ENCODE results near the gene FIG4.
"Not testable (repeated sequence)": the region's sequence is repeated elsewhere in the genome, so short reads cannot be mapped to it uniquely, and the experiment has no call there.

The FIG4 gene

DNA sequence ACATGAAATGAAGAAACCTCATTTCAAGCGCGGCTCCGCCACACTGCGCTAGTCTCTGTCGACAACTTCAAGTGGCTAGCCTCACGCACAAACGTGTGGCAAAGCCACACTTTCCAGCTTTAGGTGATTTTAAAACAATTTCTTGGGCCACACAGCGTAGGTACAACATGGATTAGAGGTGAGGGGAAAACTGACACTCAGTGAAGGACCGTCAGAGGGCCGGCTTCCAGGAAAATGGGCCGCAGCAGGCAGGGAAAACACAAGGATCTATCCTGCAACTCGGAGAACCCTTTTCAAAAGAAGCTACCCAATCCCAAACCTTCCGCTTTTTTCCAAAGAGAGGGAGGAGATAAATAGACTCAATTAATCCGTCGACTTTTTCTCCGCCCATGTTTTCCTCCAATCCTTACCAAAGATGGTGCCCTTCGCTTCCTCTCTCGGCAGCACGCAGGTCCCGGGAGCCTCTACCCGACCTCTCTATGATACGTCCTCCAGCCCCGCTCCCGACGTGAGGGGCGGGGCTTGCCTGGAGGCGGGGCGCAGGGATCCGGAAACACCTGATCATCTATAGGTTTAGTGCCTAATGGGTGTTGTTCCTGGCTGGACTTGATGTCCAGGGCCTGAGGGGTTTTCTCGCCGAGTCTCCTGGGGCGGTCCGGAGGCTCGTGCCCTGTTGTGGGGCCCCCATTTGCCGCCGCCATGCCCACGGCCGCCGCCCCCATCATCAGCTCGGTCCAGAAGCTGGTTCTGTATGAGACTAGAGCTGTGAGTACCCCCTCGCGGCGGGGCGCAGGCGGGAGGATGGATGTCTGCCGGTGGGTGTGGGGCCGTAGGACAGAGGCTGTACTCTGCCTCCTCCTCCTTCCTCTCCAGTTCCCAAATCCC lies at the start of gene FIG4, which contains the start of gene AK9:
FIG4 (plus strand) TSS at position 560 of the 885 bp plus-strand sequence; CDS start at position 700, 140 bp downstream.
AK9 (minus strand) TSS at position 466 of the 885 bp plus-strand sequence. CDS start 15,457 bp downstream, outside the sequence.
- DNase-seq, result peak; percentile 96

DNA sequence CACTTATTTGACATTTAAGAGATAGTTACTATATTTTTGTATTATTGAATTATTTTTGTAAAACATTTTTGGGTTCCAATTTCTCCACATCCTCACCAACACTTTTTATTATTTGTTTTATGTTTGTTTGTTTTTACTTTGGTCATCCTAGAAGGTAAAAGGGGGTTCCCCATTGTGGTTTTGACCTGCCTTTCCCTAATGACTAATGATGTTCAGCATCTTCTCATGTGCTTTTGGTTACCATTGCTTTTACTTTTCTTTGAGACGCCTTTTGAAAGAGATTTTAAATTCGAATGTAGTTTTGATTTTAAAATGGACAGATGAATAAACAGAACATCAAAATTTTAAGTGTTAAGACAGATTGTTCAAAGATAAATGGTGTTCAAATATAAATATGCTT lies 47.0 kb upstream of the FIG4 start:
- no peak for DNase-seq

DNA sequence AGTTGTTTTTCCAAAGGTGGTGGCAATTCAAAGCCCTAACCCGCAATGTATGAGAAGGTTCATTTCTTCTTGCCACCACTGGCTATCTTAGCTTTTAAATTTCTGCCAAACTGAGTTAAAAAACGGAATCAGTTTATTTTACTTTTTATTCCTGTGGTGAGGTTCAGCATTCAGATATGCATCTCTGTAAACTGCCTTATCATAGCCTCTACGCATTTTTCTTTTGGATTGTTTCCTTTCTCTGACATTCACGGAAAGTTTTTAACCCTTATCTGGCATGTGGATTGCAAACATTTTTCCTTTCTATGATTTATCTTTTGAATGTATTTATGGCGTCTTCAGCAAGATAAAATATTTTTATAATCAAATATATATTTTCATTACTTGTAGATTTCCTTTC lies 37.8 kb upstream of the FIG4 start:
- DNase-seq, result no peak

DNA sequence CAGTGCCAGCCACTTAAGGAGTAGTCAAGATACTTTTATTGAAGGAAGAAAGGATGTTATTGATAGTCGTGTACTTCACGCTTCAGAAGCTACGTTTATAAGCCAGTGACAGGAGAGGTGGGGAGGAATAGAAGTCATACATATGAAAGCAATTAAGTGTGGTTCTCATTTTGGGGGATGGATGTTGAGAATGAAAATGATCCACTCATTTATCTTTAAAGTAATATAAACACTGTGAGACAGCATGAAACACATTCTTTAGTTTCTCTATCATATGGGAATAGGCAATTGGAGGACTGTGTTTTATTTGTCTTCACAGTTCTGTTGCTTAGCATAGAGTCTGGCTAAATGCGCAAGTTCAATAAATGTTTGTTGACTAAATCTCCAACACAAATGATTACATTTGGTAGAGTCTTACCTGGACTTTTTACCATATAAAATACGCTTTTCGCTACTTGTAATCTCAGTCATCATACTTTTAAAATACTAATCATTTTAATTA lies 35.3 kb upstream of the FIG4 start:
- DNase-seq, result no peak

DNA sequence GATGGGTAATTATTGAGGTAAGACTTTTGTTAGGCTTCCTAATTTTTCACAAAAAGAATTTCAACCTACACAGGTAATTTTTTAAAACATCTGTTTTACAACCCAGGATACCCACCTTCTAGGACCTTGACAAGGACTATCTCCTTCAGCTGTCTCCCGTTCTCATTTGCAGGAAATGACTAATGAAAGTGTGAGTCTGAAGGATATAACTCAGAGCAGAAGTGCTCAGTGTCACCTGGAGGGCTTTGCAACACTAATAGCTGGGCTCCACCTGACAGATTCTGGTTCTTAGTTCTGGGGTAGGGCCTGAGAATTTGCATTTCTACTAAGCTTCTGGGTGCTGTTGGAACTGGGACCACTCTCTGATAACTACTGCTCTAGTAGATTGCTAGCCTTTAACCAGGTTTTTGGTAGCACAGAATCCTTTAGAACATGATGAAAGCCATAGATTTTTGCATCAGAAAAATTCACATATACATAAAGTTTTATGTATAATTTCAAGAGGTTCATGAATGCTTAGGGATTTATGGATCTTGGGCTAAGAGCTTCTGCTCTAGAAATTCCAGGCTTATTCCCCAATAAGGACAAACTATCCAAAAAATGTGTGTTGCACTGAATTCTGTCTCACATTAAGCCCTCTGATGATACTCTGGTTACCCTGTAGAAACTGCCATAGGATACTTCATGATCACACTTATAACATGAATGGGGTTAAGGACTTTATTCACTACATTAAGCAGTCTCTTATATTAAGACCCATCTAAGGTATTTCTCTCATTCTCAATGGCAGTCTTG lies 30.4 kb upstream of the FIG4 start:
- DNase-seq, result no peak

DNA sequence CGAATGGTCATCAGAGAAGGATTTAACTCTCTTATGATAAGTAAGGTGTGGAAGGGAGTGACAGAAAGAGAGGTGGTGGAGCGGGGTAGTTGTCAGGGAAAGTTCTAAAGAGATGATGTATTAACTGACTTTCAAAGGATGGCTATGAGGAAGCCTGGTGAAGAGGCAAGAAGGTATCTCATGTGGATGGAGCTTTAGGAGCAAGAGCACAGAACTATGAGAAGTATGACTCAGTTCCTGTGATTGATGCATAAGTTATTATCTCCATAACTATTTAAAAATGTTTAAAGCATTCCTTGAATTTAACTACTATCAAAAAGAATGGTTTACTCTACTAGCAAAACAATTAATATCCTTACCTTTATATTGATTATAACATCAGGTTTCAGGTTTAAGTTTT lies 28.9 kb upstream of the FIG4 start:
- no peak for DNase-seq

DNA sequence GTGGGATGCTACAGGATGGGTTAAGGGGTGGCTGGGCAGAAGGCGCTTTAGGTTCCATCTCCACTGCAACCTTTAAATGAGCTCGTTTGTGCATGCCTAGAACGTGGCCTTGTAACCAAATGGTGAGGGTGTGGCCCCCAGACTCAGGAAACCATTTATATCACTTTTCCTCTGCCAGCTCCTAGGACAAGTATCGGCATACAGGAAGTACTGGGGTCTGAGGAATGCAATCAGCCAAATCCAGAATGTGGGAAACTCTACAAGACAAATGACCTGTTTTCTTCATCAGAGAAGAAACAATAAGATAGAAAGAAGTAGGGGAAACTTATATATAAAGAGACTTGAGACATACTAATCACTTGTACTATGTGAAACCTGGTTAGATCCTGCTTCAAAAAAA lies 21.3 kb upstream of the FIG4 start:
- DNase-seq, result no peak

DNA sequence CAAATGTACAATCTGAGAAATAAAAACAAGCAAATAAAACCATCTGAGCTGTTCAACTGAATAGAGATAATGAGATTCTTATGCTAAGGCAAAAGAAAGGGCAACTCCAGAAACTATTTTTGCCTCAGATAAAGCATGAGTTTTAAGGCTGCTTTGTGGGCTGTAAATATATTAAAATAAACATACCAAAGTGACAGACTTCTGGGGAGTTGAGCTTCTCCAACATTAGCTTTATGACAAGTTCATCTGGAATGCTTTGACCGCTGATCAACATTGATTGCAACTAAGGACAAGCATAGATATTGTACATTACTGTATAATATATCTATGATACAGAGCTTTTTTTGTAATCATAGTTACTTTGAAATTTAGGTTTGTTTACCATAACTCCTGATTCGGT lies 19.4 kb upstream of the FIG4 start:
- no peak for DNase-seq

DNA sequence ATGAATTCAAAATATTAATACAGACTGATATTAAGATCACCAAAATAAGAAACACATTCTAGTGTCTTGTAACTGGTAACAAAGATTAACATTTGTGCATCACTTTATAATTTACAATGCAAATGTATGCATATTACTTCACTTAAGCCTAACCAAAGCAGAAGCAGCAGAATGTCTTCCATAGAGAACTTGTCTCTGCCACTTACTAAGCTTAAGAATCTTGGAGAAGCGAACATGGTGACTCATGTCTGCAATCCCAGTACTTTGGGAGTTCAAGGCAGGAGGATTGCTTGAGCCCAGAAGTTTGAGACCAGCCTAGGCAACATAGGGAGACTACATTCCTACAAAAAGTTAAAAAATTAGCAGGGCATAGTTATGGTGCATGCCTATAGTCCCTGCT lies 18.9 kb upstream of the FIG4 start:
- no peak for DNase-seq

DNA sequence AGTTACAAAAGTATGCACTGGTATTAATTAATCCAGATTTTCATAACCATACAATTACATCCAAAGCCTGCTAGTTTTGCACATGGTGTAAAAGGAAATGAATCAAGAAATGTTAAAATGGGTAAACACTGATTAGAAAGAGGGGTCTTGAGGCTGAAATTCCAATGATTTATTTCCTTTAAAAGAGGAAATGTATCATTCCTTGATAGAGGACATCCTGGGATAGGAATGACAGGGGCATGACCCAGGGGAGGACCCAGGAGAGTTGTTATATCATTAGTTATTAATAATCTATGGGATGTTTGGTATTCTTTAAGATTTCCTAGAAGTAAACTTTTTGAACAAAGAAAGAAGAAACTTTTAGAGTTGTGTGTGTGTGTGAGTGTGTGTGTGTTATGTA lies 18.3 kb upstream of the FIG4 start:
- no peak for DNase-seq

DNA sequence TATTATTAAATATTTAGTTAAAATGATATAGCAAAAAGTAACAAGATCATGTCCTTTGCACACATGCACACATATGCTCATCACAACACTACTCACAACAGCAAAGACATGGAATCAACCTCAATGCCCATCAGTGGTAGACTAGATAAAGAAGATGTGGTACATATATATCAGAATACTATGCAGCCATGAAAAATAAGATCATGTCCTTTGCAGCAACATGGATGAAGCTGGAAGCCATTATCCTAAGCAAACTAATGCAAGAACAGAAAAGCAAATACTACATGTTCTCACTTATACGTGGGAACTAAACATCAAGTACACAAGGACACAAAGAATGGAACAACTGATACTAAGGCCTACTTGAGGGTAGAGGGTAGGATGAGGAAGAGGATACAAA lies 14.4 kb upstream of the FIG4 start:
- no peak for DNase-seq

DNA sequence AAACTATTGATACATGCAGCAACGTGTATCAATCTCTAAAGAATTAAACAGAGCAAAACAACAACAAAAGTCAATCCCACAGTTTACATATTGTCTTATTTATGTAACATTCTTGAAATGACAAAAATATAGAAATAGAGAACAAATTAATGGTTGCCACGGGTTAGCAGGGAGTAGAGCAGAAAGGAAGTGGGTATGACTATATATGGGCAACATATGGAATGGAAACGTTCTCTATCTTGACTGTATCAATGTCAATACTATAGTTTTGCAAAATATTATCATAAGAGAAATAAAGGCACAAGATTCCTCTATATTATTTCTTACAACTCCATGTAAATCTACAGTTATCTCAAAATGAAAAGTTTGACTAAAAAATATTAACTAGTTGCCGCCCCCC lies 12.9 kb upstream of the FIG4 start:
- no peak for DNase-seq

DNA sequence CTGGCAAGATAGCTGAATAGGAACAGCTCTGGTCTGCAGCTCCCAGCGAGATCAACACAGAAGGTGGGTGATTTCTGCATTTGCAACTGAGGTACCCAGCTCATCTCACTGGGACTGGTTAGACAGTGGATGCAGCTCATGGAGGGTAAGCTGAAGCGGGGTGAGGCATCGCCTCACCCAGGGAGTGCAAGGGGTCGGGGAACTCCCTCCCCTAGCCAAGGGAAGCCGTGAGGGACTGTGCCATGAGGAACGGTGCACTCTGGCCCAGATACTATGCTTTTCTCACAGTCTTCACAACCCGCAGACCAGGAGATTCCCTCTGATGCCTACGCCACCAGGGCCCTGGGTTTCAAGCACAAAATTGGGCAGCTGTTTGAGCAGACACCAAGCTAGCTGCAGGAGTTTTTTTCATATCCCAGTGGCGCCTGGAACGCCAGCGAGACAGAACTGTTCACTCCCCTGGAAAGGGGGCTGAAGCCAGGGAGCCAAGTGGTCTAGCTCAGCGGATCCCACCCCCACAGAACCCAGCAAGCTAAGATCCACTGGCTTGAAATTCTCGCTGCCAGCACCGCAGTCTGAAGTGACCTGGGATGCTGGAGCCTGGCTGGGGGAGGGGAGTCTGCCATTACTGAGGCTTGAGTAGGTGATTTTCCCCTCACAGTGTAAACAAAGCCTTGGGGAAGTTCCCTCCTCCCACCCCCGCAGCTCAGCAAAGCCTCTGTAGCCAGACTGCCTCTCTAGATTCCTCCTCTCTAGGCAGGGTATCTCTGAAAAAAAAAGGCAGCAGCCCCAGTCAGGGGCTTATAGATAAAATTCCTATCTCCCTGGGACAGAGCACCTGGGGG lies 12.2 kb upstream of the FIG4 start:
- not testable (repeated sequence) for DNase-seq

DNA sequence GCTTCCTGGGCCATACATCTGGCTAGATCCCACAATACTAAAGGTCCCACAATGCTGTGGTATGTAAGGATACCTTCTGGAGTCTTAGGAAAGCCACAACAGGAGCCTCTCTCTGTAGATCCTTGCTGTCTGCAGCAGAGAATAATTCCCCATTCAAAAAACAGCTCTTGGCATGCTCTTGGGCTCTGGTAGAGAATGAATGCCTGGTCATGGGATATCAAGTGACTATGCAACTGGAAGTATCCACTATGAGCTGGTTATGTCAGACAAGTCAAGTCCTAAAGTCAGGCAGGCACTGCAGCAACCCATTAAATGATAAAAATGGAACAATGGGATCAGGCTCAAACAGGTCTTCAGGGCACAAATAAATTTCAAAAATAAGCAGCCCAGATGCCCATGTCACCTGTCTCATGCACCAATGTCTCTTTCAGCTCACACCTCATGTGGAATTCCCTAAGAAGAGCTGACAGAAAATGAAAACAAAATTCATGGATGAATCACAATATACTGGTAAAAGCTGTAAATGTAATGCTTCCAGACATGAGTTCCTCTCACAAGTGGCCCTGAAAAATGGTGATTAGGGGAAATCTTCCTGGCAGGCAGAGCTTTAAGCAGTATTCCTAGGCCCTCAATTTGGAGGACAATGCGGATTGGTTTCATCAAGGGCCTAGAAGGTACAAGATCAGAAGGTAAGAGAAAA lies 4.4 kb upstream of the FIG4 start:
- DNase-seq, result peak; percentile 58

DNA sequence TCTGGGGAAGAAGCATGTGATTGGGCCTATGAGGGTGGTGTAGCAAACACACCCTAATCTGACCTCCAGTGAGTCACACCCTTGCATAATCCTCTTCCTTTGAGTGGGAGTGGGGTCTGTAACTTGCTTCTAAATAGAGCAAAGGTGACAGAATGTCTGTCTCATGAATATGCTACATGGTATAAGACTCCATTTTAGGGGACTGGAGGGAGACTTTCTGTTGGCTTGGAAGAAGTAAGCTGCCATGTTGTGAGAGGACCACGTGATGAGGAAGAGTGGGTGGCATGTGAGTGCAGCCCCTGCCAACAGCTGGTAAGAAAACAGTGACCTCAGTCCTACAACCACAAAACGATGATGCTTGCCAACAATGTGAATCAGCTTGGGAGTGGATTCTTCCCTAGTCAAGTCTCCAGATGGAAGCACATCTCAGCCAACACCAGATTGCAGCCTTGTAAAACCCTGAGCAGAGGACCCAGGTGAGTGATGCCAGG lies 3.8 kb upstream of the FIG4 start:
- peak; percentile 94 for DNase-seq

DNA sequence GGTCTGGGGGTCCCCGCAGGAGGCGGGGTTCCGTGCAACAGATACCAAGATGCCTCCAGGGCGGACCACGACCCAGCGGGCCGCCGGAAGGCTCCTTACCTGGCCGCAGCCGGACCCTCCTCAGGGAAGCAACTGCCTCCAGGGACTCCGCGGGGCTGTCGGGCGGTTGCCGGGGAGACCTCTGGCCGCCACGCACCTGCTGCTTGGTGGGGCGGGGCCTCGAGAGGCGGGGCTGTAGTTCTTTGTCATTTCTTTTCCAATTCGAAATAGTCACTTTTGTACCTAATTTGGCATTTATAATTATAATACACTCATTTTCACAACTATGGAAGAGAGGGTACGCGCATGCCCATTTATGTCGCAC lies 741 bp upstream of the FIG4 start:
- DNase-seq, result peak; percentile 24

DNA sequence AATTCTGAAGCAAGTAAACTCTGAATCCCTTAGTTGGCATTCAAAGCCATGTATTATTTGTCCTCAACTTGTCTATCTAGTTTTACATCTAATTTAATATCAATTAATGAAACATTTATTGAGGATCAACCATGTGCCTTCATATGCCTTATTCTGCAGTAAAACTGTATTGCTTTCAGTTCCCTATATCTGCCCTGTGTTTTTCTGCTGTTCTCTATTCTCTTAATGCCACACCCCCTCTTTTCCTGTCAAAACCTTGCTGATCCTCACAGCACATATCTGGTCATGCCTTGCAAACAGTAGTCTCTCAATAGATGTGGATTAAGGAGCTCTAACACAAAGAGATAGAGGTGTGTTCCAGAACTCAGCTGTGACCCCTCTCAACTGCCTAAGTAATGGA lies 2.0 kb downstream of the FIG4 start:
- peak; percentile 67 for DNase-seq

DNA sequence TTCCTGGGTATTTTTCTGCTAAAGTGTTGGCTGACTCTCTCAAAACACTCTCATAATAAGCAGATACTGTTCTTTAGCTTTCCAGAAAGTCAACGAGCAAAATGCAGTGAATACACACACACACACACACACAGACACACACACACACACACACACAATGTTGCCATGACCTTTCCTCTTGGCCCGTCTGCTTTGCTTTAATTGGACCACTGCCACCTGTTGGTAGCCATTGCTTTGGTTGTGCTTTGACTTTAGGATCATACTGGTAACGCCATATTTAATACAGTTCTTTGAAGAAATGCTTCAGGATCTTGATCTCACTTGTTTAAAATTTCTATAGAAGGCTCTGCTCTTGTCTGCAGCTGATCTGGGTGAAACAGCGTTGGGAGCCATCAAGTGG lies 4.4 kb downstream of the FIG4 start:
- peak; percentile 13 for DNase-seq

DNA sequence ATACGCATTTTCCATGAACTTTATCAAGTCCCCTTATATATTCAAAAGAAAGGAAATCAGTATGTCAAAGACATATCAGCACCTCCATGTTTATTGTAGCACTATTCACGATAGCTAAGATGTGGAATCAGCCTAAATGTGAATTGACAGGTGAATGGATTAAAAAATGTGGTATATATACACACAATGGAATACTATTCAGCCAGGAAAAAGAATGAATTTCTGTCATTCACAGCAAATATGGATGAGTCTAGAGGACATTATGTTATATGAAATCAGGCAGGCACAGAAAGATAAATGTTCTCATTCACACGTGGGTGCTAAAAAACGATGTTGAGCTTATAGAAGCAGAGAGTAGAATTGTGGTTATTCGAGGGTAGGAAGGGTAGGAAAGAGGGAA lies 5.3 kb downstream of the FIG4 start:
- DNase-seq, result no peak

DNA sequence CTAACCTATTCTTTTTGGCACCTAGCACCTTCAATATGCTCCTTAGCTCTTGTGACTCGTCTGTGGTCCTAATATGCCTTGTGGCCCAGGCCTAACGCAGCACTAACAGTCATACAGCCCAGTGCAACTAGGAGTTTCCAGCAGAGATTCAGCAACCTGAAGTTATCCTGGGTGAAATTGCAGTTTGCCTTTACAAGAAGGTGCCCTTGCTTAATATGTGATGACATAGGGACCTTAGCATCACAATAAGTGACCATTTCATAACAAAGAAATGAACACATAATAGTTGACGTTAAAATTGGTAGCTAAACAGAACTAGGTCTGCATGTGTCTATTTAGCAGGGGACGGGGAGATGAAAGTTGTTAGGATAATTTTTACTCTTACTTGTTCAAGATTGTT lies 10.1 kb downstream of the FIG4 start:
- DNase-seq, result peak; percentile 67

DNA sequence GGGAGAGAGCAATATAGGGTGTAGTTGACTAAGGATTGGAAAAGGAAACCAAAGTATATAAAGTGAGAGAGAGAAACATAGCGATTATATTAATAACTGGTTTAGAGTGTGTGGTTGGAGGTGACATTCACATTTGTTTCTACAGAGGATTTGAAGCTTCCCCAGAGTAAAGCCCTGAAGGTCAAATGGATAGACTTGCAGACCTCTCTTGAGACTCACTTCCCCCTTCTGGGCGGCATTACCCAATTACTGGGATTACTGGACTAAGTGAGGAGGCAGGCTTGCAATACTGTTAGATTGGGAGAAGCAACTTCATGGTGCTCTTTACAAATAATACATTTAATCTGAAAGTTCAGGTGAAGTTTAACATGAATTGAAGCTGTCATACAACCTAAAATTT lies 10.7 kb downstream of the FIG4 start:
- peak; percentile 91 for DNase-seq

DNA sequence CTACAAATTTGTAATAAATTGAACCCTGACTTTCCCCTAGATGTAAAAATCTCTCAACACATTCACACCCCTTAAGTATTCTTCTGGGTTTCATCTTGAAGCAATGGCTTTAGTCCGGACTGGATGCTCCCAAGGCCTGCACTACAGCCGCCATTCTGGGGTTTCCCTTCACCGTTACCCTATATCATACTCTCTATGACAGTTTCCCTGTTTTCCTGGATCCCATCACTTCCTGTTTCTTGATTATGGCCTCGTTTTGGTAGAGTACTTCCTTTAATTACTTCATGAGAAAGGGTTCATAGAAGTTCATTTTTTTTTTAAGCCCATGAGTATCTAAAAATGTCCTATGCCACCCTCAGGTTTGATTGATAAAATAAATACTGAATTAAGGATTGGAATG lies 11.7 kb downstream of the FIG4 start:
- DNase-seq, result peak; percentile 86
